ENCODE results near the gene KCNH6.
A peak's percentile ranks its signal among the peaks of the same experiment; 100 is the strongest.

Gene KCNH6

GRCh38 chr17:63523253-63523855, at the start of gene KCNH6:
Gene KCNH6, plus strand, starts transcription at chr17:63523358. Its CDS starts 56 bp downstream, at chr17:63523414.
- no peak for DNase-seq

GRCh38 chr17:63474174-63474573, 49.0 kb upstream of the KCNH6 start:
- DNase-seq = no peak

GRCh38 chr17:63474586-63475460, 48.3 kb upstream of the KCNH6 start:
- no peak for DNase-seq

- DNase-seq = peak; percentile 39
Measured at GRCh38 chr17:63475491-63476412, 47.4 kb upstream of the KCNH6 start.

GRCh38 chr17:63476459-63476853, 46.7 kb upstream of the KCNH6 start:
- no peak for DNase-seq

- DNase-seq = no peak
Measured at GRCh38 chr17:63476854-63477479, 46.2 kb upstream of the KCNH6 start, which contains the start of gene ACE. Gene ACE, plus strand, starts transcription at chr17:63477061. Its CDS starts 34 bp downstream, at chr17:63477095.

GRCh38 chr17:63477480-63478440, 45.4 kb upstream of the KCNH6 start:
- DNase-seq = no peak

GRCh38 chr17:63478814-63479494, 44.2 kb upstream of the KCNH6 start:
- peak; percentile 48 for DNase-seq

- DNase-seq = no peak
Measured at GRCh38 chr17:63479495-63480184, 43.5 kb upstream of the KCNH6 start.

GRCh38 chr17:63480192-63480784, 42.9 kb upstream of the KCNH6 start:
- DNase-seq = no peak

- no peak for DNase-seq
Measured at GRCh38 chr17:63480826-63481487, 42.2 kb upstream of the KCNH6 start.

GRCh38 chr17:63481488-63481870, 41.7 kb upstream of the KCNH6 start:
- DNase-seq = no peak

- DNase-seq = no peak
Measured at GRCh38 chr17:63482509-63482908, 40.6 kb upstream of the KCNH6 start.

- no peak for DNase-seq
Measured at GRCh38 chr17:63483038-63483437, 40.1 kb upstream of the KCNH6 start.

GRCh38 chr17:63483655-63484575, 39.2 kb upstream of the KCNH6 start:
- no peak for DNase-seq

- no peak for DNase-seq
Measured at GRCh38 chr17:63486317-63487013, 36.7 kb upstream of the KCNH6 start.

GRCh38 chr17:63487014-63487339, 36.2 kb upstream of the KCNH6 start:
- no peak for DNase-seq

- no peak for DNase-seq
Measured at GRCh38 chr17:63488851-63489250, 34.3 kb upstream of the KCNH6 start.

Measured in NCI-H2227 treated with DMSO at 0.1 percent for 48 hours (cell line).